HL-60 (cell line): ENCODE measurements around the gene URGCP.

Experiments
- CTCF ChIP-seq: IDR thresholded peaks from one replicate; pipeline ENCODE4 v1.5.1; 2011; ENCODE audit warnings: low read length, control low read depth, inconsistent platforms; ENCODE audit not compliant: insufficient read depth
- POLR2AphosphoS5 ChIP-seq: IDR thresholded peaks from 2 replicates; pipeline ENCODE4 v1.6.1; 2012; ENCODE audit warnings: low read depth

GRCh38 chr7:43926798-43927123 lies 20.4 kb upstream of the URGCP start:
- no peak for TF ChIP-seq CTCF
- TF ChIP-seq POLR2AphosphoS5 = no peak
